Fibroblast of villous mesenchyme (primary cell): Measurements from ENCODE around the gene FAF1. TPM values are rescaled to one million over a fixed set of nuclear protein-coding genes. Genes with fewer than 3 reads are reported as not detected.
"Not testable (repeated sequence)": the region's sequence is repeated elsewhere in the genome, so short reads cannot be mapped to it uniquely, and the experiment has no call there.

ENCODE experiments used
- DNase-seq: peaks from one replicate; pipeline ENCODE4 v3.0.0-alpha.2; 2010; ENCODE audit warnings: low read depth
- H3K4me3 ChIP-seq: 2 replicates; pipeline ENCODE4 v1.5.1; 2011; ENCODE audit warnings: low read depth, mild to moderate bottlenecking, low read length
- CTCF ChIP-seq: IDR thresholded peaks from 2 replicates; pipeline ENCODE4 v1.5.1; 2012; ENCODE audit warnings: low read depth, mild to moderate bottlenecking, low read length; ENCODE audit not compliant: insufficient read depth
- total RNA-seq: library from RNA; depleted of rRNA; stranded (reverse); fragments of >200 nt; gene quantifications from 2 replicates; pipeline ENCODE4 v1.2.3, GENCODE V29; 2012

Gene FAF1
- total RNA-seq, 1 donor = 55.7 TPM

- DNase-seq = no peak
- no peak for TF ChIP-seq CTCF
- no peak overlapping the region for H3K4me3 ChIP-seq
These were observed 57.6 kb downstream of the FAF1 start for GRCh38 chr1:50902419-50902818.

- no peak overlapping the region for H3K4me3 ChIP-seq
- TF ChIP-seq CTCF = no peak
- no peak for DNase-seq
These were observed 58.2 kb downstream of the FAF1 start for GRCh38 chr1:50901872-50902271.

GRCh38 chr1:50898773-50899172, 61.3 kb downstream of the FAF1 start:
- no peak overlapping the region for H3K4me3 ChIP-seq
- no peak for DNase-seq
- no peak for TF ChIP-seq CTCF

- no peak overlapping the region for H3K4me3 ChIP-seq
- TF ChIP-seq CTCF = no peak
- peak; percentile 11 for DNase-seq
These were observed 65.7 kb downstream of the FAF1 start for GRCh38 chr1:50894340-50894739.

- H3K4me3 ChIP-seq = no peak overlapping the region
- DNase-seq = no peak
- no peak for TF ChIP-seq CTCF
These were observed 66.6 kb downstream of the FAF1 start for GRCh38 chr1:50893466-50893865.

GRCh38 chr1:50887555-50887954, 72.5 kb downstream of the FAF1 start:
- not testable (repeated sequence) for DNase-seq, H3K4me3 ChIP-seq

GRCh38 chr1:50880373-50880772, 79.7 kb downstream of the FAF1 start:
- no peak for TF ChIP-seq CTCF
- peak; percentile 14 for DNase-seq
- H3K4me3 ChIP-seq = no peak overlapping the region
